Lung (tissue), 12 donors: ENCODE results near the gene SCD5. TPM values are rescaled to one million over a fixed set of nuclear protein-coding genes. Genes with fewer than 3 reads are reported as not detected.

ENCODE experiments used
- ATAC-seq: fragments of 200-7000 bp; cut with Tn5 transposase; one replicate; pipeline ENCODE4 v1.9.1; 2020; ENCODE audit warnings: moderate number of reproducible peaks; ENCODE audit not compliant: insufficient read depth, low FRiP score
- DNase-seq, 3 donors: peaks; one replicate each; pipeline ENCODE4 v3.0.0-alpha.2; 2013 to 2017
- H3K27ac ChIP-seq, 2 donors: one replicate each; pipeline ENCODE4 v1.5.1; 2013; ENCODE audit warnings: mild to moderate bottlenecking in 2 of 2, moderate library complexity in 2 of 2, control low read depth in 1 of 2, inconsistent platforms in 1 of 2, low read depth in 1 of 2, low read length in 1 of 2
- H3K27me3 ChIP-seq, 3 donors: one replicate each; pipeline ENCODE4 v1.5.1; 2013; ENCODE audit warnings: low read length in 2 of 3; ENCODE audit not compliant: control insufficient read depth in 3 of 3, insufficient read depth in 3 of 3
- H3K36me3 ChIP-seq, 4 donors: one replicate each; pipeline ENCODE4 v1.5.1; 2013; ENCODE audit warnings: low read length in 4 of 4, mild to moderate bottlenecking in 1 of 4, moderate library complexity in 1 of 4; ENCODE audit not compliant: control insufficient read depth in 4 of 4, insufficient read depth in 4 of 4
- H3K4me1 ChIP-seq, 5 donors: one replicate each; pipeline ENCODE4 v1.5.1; 2013; ENCODE audit warnings: low read length in 5 of 5, mild to moderate bottlenecking in 2 of 5, moderate library complexity in 1 of 5; ENCODE audit not compliant: control insufficient read depth in 5 of 5, insufficient read depth in 5 of 5
- H3K4me3 ChIP-seq: one replicate; pipeline ENCODE4 v1.5.1; 2013; ENCODE audit warnings: mild to moderate bottlenecking, control low read depth, moderate library complexity
- H3K9ac ChIP-seq, 2 donors: one replicate each; pipeline ENCODE4 v1.5.1; 2013; ENCODE audit warnings: low read length in 2 of 2, control low read depth in 1 of 2; ENCODE audit not compliant: insufficient read depth in 1 of 2
- H3K9me3 ChIP-seq, 4 donors: one replicate each; pipeline ENCODE4 v1.5.1; 2013; ENCODE audit warnings: low read length in 3 of 4, mild to moderate bottlenecking in 1 of 4, moderate library complexity in 1 of 4; ENCODE audit not compliant: control insufficient read depth in 4 of 4, insufficient read depth in 3 of 4
- WGBS, 2 donors: extraction: QIAGEN DNeasy Blood & Tissue Kit; methylation state at CpG; one replicate each; pipeline ENCODE4 v1.1.7; 2013; 5-methylcytosine and 5-hydroxymethylcytosine counted together
- polyA plus RNA-seq, 2 donors: library from polyadenylated mRNA; stranded (reverse); fragments of 200-250 nt; gene quantifications; one replicate each; pipeline ENCODE4 v1.2.1, GENCODE V29; 2013
- total RNA-seq, 2 donors: library from RNA; depleted of rRNA in 1 of 2; stranded (reverse); fragments of >200 nt in 1 of 2; gene quantifications; one replicate each; pipeline ENCODE4 v1.2.1, GENCODE V29; 2014 to 2021
- TF ChIP-seq, protein P1 (sequence below): IDR thresholded peaks from 2 replicates; pipeline ENCODE4 v1.5.1; 2012; ENCODE audit warnings: mild to moderate bottlenecking; ENCODE audit errors: control extremely low read depth, extremely low read depth
- donor health status: control.
- donor health status: control.
- donor health status: Bipolar disorder and iron deficiency.
- donor health status: healthy.
- donor health status: DM: yes; HTN: yes; CAD: no.

SCD5 gene
- total and polyA plus RNA-seq, 4 donors, result 5.0 to 22.6 (median 13.8) TPM

DNA sequence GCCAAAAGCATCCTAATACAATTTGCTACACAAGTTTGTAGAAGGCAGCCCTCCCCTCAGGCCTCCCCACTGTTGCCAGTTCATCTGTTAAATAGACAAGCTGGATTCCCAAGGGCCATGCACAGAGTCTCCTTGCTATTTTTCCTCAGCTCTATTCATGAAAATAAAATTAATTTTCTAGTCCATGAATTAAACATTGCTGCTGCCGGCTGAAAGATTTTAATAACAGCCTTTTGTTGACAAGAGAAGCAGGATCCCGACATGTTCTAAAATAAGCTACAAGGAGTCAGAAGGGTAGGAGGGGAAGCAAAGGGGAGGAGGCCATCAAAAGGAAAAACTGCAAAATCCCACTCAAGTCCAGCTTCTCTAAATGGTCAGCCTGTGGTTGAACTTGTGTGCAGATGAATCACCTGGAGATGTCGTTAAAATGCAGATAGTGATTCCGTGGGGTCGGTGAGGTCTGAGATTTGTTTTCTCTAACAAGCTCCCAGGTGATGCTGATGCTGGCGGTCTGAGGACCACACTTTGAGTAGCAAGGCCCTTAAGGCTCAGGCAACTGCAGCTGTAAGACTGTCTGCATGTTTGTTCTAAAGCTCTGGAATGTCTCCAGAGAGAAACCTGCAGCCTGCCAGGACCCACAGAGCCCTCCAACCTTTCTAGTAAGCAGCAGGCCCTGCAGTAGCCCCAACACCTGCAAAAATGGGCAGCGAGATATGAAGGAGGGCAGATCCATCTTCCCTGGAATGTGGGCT lies 9.4 kb downstream of the SCD5 start:
- H3K27ac ChIP-seq, result no peak overlapping the region
- DNase-seq (peak in 1 of 3 donors; percentile 53), ATAC-seq (no peak)
- H3K4me1 ChIP-seq, result peaks cover 0 to 36% (median 4%) of the 10 kb centered on the region in 5 donors
- no peak overlapping the region for H3K4me3 ChIP-seq
- no peaks in the 10 kb centered on the region for H3K36me3 ChIP-seq
- TF ChIP-seq, protein P1, sequence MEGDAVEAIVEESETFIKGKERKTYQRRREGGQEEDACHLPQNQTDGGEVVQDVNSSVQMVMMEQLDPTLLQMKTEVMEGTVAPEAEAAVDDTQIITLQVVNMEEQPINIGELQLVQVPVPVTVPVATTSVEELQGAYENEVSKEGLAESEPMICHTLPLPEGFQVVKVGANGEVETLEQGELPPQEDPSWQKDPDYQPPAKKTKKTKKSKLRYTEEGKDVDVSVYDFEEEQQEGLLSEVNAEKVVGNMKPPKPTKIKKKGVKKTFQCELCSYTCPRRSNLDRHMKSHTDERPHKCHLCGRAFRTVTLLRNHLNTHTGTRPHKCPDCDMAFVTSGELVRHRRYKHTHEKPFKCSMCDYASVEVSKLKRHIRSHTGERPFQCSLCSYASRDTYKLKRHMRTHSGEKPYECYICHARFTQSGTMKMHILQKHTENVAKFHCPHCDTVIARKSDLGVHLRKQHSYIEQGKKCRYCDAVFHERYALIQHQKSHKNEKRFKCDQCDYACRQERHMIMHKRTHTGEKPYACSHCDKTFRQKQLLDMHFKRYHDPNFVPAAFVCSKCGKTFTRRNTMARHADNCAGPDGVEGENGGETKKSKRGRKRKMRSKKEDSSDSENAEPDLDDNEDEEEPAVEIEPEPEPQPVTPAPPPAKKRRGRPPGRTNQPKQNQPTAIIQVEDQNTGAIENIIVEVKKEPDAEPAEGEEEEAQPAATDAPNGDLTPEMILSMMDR, result no peak
- H3K27me3 ChIP-seq, result no peaks in the 10 kb centered on the region
- peak overlapping the region in 1 of 2 donors; percentile 32 for H3K9ac ChIP-seq
- H3K9me3 ChIP-seq, result no peaks in the 10 kb centered on the region
- 47 to 63% methylated on average over 7 of the region's 7 CpGs for WGBS, 2 donors

DNA sequence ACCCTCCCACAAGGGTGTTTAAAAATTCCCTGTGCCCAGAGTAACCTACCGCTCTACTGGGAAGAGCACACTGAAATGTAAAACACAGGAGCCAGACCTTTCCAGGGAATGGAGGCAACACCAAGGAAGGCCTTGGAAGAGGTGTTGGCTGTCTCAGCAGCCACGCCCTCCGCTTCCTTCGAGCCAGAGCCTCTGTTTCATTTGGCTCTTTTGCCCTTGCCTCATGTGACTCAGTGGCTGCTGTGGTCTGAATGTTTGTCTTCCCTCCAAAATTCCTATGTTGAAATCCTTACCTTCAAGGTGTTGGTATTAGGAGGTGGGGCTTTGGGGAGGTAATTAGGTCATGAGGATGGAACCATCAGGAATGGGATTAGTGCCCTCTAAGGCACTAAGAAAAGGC lies 11.3 kb downstream of the SCD5 start:
- Histone ChIP-seq H3K4me1 (peaks cover 0 to 36% (median 8%) of the 10 kb centered on the region in 5 donors), H3K36me3 (no peaks in the 10 kb centered on the region), H3K4me3 (no peak overlapping the region), H3K9me3 (no peaks in the 10 kb centered on the region), H3K27ac (no peak overlapping the region), H3K27me3 (no peaks in the 10 kb centered on the region), H3K9ac (no peak overlapping the region)
- TF ChIP-seq, protein P1, result no peak
- DNase-seq (no peak), ATAC-seq (no peak)
- 86 to 96% methylated on average over 4 of the region's 4 CpGs for WGBS, 2 donors

DNA sequence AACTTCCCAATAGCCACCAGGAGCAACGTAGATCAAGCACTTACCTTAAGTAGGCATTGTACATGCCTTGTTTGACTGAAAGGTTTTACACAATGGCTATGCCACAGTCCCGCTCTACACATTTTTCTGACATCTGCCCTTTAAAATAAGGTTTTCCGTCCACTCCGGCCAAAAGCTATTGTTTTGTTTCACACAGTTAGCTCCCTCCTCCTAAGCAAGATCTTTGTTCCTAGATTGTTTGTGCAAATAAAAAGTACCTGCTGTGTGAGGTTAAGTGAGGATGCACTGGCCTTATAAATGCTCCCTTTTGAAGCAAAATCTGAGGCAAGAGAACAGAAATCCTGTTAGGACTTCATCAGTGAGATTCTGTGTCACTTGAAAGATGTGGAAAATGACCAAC lies 11.8 kb downstream of the SCD5 start:
- H3K27ac ChIP-seq, result no peak overlapping the region
- WGBS, 2 donors, result 67 to 70% methylated on average over 4 of the region's 4 CpGs
- peaks cover 0 to 36% (median 9%) of the 10 kb centered on the region in 5 donors for H3K4me1 ChIP-seq
- H3K36me3 ChIP-seq, result no peaks in the 10 kb centered on the region
- ATAC-seq, result no peak
- no peaks in the 10 kb centered on the region for H3K27me3 ChIP-seq
- TF ChIP-seq, protein P1, result no peak
- H3K4me3 ChIP-seq, result no peak overlapping the region
- H3K9me3 ChIP-seq, result no peaks in the 10 kb centered on the region
- no peak overlapping the region for H3K9ac ChIP-seq
- DNase-seq, result no peak
